ENCODE measurements around the gene SNORC. TPM values are rescaled to one million over a fixed set of nuclear protein-coding genes. Genes with fewer than 3 reads are reported as not detected.

Gene SNORC
- total RNA-seq, 4 donors from 2014 or later, result 11.7 to 39.7 (median 16.9) TPM

- Histone ChIP-seq H3K4me1 (no peaks in the 10 kb centered on the region), H3K9me3 (no peaks in the 10 kb centered on the region), H3K27me3 (no peaks in the 10 kb centered on the region), H3K4me3 (no peak overlapping the region), H3K27ac (no peak overlapping the region), H3K36me3 (peaks cover 8% of the 10 kb centered on the region)
- no peak for TF ChIP-seq POLR2AphosphoS5 (IDR thresholded peaks at IDR 0.05)
- no peak for TF ChIP-seq POLR2A (IDR thresholded peaks at IDR 0.05)
- no peak for TF ChIP-seq CTCF (IDR thresholded peaks at IDR 0.05)
- TF ChIP-seq EP300 (IDR thresholded peaks at IDR 0.05), result no peak
- no peak for DNase-seq (ENCODE audit: low spot score in 2 of 2)
- 72% methylated on average over 4 of the region's 4 CpGs for WGBS
Observed at GRCh38 chr2:232866104-232866503, 4.0 kb upstream of the SNORC start.

- Histone ChIP-seq H3K27me3 (no peaks in the 10 kb centered on the region), H3K36me3 (no peaks in the 10 kb centered on the region), H3K4me1 (peaks cover 5% of the 10 kb centered on the region), H3K27ac (no peak overlapping the region), H3K9me3 (no peaks in the 10 kb centered on the region), H3K4me3 (no peak overlapping the region)
- DNase-seq (ENCODE audit: low spot score in 2 of 2), result peak in 1 of 2 donors; percentile 72
- TF ChIP-seq POLR2A (IDR thresholded peaks at IDR 0.05) (no peak), EP300 (IDR thresholded peaks at IDR 0.05) (no peak), CTCF (IDR thresholded peaks at IDR 0.05) (no peak)
- WGBS, result 74% methylated on average over 15 of the region's 15 CpGs
Observed at GRCh38 chr2:232869138-232870017, 686 bp upstream of the SNORC start.

- H3K27me3 ChIP-seq, result peaks cover 10% of the 10 kb centered on the region
- peak in 1 of 2 donors; percentile 69 for DNase-seq (ENCODE audit: low spot score in 2 of 2)
- H3K36me3 ChIP-seq, result no peaks in the 10 kb centered on the region
- TF ChIP-seq EP300 (IDR thresholded peaks at IDR 0.05), result no peak
- TF ChIP-seq CTCF (IDR thresholded peaks at IDR 0.05), result no peak
- no peak for TF ChIP-seq POLR2AphosphoS5 (IDR thresholded peaks at IDR 0.05)
- TF ChIP-seq POLR2A (IDR thresholded peaks at IDR 0.05), result no peak
- peaks cover 12% of the 10 kb centered on the region for H3K4me1 ChIP-seq
- 84% methylated on average over 15 of the region's 17 CpGs for WGBS
- H3K4me3 ChIP-seq, result peak overlapping the region; percentile 7
- no peaks in the 10 kb centered on the region for H3K9me3 ChIP-seq
- no peak overlapping the region for H3K27ac ChIP-seq
Observed at GRCh38 chr2:232870766-232871371, 805 bp downstream of the SNORC start.

- Histone ChIP-seq H3K27me3 (peaks cover 15% of the 10 kb centered on the region), H3K4me3 (no peak overlapping the region), H3K36me3 (no peaks in the 10 kb centered on the region), H3K27ac (peak overlapping the region; percentile 11), H3K9me3 (no peaks in the 10 kb centered on the region), H3K4me1 (peaks cover 17% of the 10 kb centered on the region)
- no peak for TF ChIP-seq POLR2A (IDR thresholded peaks at IDR 0.05)
- TF ChIP-seq CTCF (IDR thresholded peaks at IDR 0.05), result no peak
- no peak for TF ChIP-seq POLR2AphosphoS5 (IDR thresholded peaks at IDR 0.05)
- TF ChIP-seq EP300 (IDR thresholded peaks at IDR 0.05), result no peak
- peak in 1 of 2 donors; percentile 74 for DNase-seq (ENCODE audit: low spot score in 2 of 2)
- WGBS, result 92% methylated on average over 9 of the region's 15 CpGs
Observed at GRCh38 chr2:232871418-232871834, 1.4 kb downstream of the SNORC start.

All from suprapubic skin (tissue), 4 donors.